Measurements from ENCODE around the gene ERP44.

DNA sequence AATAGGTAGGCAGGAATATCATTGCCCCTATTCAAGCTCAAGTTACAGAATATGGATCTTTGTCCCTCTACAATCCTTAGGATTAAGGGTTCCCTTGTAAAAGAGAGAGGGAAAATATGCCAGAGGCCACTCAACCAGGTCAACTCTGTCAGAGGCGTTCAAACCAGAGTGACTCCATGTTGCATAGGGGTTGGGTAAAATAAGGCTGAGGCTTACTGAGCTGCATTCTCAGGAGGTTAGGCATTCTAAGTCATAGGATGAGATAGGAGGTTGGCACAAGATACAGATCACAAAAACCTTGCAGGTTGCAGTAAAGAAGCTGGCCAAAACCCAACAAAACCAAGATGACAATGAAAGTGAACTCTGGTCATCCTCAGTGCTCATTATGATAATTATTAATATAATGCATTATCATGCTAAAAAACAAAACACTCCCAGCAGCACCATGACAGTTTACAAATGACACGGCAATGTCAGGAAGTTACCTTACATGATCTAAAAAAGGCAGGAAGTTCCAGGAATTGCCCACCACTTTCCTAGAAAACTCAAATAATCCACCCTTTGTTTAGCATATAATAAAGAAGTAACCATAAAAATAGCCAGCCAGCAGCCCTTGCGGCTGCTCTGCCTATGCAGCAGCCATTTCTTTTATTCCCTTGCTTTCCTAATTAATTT lies 64.8 kb downstream of the ERP44 start:
- no peak for TF ChIP-seq CTCF (IDR thresholded peaks at IDR 0.05; ENCODE audit: borderline replicate concordance, extremely low read depth, low read length, poor library complexity, severe bottlenecking)
- TF ChIP-seq EZH2 (IDR thresholded peaks at IDR 0.05; ENCODE audit: borderline replicate concordance, low read depth, low read length, severe bottlenecking) = no peak
